AG04449 (cell line): ENCODE data around the gene MYO1B.

Experiments
- CTCF ChIA-PET: fragments of 350-600 bp; formaldehyde crosslinking; extraction: SDS; loops from one replicate; lab custom pipeline; 2021; ENCODE audit warnings: antibody characterized with exemption; lab: Yijun Ruan, JAX
- POLR2A ChIA-PET: fragments of 400-600, 350-600 bp; formaldehyde crosslinking; extraction: SDS; loops from one replicate; lab custom pipeline; 2020; ENCODE audit warnings: antibody characterized with exemption, inconsistent platforms; lab: Yijun Ruan, JAX
- DNase-seq: peaks from one replicate; pipeline ENCODE4 v3.0.0-alpha.2; 2010; ENCODE audit warnings: low read depth, low spot score
- H3K4me3 ChIP-seq: 2 replicates; pipeline ENCODE4 v1.5.1; 2011; ENCODE audit warnings: low read depth, mild to moderate bottlenecking, control low read depth, low read length
- TF ChIP-seq, protein P1 (sequence below): IDR thresholded peaks from one replicate; pipeline ENCODE4 v1.5.1; 2011; ENCODE audit warnings: mild to moderate bottlenecking, moderate library complexity, low read length, control low read depth, inconsistent platforms; ENCODE audit not compliant: insufficient read depth; ENCODE audit errors: missing control alignments

MYO1B gene

DNA sequence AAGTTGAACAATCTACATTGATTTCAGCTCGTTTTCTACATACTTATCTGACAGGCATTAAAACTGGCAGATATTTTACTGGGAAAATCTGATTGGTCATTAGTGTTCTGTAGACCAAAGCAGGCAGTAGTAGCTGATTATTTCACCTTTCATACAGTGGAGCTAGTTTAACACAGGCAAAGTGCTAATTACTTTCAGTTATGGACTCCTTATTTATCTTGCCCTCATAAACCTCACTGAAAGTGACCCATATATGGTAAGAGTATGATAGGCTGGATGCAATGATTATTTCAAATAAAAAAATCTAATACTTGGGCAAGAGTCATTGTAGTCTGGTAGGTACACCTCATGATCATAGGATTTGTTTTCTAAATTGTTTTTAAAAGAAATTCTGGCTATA lies 129.7 kb downstream of the MYO1B start:
- CTCF ChIA-PET, result interaction anchor here (1.2 kb wide), 1 partner anchor 20 kb away, joined by 3 read pairs; no protein-coding TSS in a partner anchor

DNA sequence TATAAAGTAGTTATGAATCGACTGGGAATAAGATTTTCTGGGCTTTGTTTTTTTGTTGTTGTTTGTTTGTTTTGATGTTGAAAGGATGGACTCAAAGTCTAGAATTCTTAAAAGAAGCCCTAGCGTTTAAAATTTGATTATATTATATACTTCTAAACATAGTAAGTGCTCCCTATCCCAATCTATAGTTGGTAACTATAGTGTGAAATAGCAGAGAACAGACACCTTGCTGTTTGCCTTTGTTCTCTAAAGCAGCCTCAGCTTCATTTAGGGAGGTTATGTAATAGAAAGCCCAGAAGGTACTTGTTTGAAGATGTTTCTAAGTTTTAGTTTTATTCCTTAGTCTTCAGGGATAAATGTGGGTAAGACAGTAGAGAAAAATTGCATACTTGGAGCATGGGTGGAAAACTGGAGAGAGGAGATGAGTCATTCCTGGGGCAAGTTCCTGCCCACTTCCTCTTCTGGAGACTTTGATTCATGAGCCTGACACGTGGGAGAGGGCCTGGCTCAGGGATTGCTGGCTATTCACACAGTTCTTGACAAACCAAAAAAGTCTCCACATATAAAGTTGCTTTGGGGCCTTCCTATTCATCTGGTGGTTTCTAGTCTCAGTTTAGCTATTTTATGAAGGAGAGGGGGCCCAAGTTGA lies 131.9 kb downstream of the MYO1B start:
- POLR2A ChIA-PET, result interaction anchor here (0.9 kb wide), 1 partner anchor 11 kb away, joined by 3 read pairs; no protein-coding TSS in a partner anchor
- TF ChIP-seq, protein P1, sequence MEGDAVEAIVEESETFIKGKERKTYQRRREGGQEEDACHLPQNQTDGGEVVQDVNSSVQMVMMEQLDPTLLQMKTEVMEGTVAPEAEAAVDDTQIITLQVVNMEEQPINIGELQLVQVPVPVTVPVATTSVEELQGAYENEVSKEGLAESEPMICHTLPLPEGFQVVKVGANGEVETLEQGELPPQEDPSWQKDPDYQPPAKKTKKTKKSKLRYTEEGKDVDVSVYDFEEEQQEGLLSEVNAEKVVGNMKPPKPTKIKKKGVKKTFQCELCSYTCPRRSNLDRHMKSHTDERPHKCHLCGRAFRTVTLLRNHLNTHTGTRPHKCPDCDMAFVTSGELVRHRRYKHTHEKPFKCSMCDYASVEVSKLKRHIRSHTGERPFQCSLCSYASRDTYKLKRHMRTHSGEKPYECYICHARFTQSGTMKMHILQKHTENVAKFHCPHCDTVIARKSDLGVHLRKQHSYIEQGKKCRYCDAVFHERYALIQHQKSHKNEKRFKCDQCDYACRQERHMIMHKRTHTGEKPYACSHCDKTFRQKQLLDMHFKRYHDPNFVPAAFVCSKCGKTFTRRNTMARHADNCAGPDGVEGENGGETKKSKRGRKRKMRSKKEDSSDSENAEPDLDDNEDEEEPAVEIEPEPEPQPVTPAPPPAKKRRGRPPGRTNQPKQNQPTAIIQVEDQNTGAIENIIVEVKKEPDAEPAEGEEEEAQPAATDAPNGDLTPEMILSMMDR, result no peak
- H3K4me3 ChIP-seq, result no peak overlapping the region
- DNase-seq, result peak; percentile 70
- CTCF ChIA-PET, result interaction anchor here (1.2 kb wide), 1 partner anchor 9 kb away, joined by 3 read pairs; no protein-coding TSS in a partner anchor

More for the DNA sequence above, 129.7 kb downstream of the MYO1B start:
- DNase-seq, result no peak
- POLR2A ChIA-PET, result no interaction called here
- TF ChIP-seq, protein P1, result no peak
- H3K4me3 ChIP-seq, result no peak overlapping the region

DNA sequence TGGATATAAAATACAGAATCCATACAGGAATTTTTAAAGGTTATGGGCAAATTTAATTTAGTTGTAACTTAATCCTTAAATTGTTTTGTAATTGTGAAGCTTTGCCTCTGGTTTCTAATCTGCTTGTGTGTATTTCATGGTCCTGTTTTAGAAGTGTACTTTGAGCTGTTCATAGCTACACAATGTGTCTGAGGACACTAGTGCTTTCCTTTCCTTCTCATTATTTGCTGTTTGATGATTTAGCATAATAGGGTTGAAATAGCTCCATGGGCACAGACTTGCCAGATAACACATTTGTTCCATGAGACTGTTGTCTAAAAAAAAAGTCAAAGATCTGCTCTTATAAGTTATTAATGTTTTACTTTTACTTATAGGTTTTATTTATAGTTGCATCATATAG lies 134.2 kb downstream of the MYO1B start:
- POLR2A ChIA-PET, result no interaction called here
- TF ChIP-seq, protein P1, result no peak
- CTCF ChIA-PET, result interaction anchor here (0.7 to 1.9 kb wide), 6 partner anchors 13 to 161 kb away, joined by 3 to 5 read pairs (median 4); no protein-coding TSS in a partner anchor
- DNase-seq, result no peak
- no peak overlapping the region for H3K4me3 ChIP-seq

DNA sequence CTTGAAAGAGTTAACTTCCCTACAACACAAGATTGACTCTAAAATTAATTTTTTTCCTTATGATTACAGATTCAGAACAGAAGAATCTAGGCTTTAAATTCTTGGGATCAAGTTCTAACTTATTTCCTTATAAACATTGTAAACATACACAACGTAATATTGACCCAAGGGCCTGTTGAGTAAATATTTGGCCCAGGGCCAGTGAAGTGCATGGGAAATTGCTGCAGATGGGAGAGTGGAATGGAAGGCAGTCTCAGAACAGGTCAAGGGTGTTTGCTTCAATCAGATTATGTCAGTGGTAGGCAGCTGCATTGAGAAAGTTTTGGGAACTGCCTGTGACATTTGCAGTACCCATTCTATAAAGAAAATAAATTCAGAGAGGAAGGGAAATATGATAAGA lies 137.6 kb downstream of the MYO1B start:
- TF ChIP-seq, protein P1, result no peak
- CTCF ChIA-PET, result interaction anchor here (1.5 kb wide), 1 partner anchor 118 kb away, joined by 3 read pairs; no protein-coding TSS in a partner anchor
- DNase-seq, result no peak
- no peak overlapping the region for H3K4me3 ChIP-seq
- POLR2A ChIA-PET, result no interaction called here

DNA sequence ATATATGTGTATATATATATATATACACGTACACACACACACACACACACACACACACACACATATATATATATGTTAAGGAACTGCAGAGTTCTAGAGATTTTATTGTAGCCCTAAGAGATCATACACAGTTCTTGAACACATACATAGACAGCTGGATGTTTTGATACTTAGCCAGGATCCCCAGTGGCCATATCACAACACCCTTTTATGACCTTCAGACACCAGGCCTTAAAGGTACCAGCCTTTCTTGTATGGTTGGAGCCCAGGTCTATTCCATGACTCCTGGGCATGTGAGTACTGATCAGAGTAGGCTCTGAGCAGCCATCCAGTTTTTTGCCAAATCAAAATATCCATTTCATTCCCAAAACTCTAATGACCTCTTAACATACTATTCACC lies 138.3 kb downstream of the MYO1B start:
- ChIA-PET POLR2A (no interaction called here), CTCF (no interaction called here)
- TF ChIP-seq, protein P1, result no peak
- DNase-seq, result no peak
- no peak overlapping the region for H3K4me3 ChIP-seq

DNA sequence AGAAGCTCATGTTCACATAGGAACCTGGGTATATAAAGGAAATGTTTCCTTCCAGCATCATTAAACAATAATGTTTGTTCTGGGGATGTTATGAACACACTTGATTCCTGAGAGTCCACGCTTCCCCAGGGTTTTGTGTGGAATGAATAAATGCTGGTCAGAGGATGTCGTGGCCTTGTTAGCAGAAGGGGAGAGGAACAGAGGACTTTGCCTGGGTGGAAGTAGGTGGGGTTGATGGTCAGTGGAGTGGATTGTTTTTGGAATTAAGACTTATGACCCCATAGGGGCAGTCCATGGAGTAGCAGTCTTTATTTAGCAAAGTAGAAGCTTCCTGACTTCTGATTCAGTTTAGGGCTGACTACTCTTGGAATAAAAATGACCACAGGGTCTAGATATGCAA lies 139.6 kb downstream of the MYO1B start:
- no peak overlapping the region for H3K4me3 ChIP-seq
- DNase-seq, result no peak
- POLR2A ChIA-PET, result no interaction called here
- TF ChIP-seq, protein P1, result no peak
- CTCF ChIA-PET, result interaction anchor here (1.6 kb wide), 1 partner anchor 17 kb away, joined by 5 read pairs; no protein-coding TSS in a partner anchor
